Epithelial cell of esophagus (primary cell): Measurements from ENCODE around the gene FGFR2.

Source experiments
- DNase-seq: peaks from one replicate; pipeline ENCODE4 v3.0.0; 2010; ENCODE audit warnings: low read depth
- H3K4me3 ChIP-seq: 2 replicates; pipeline ENCODE4 v1.5.1; 2011; ENCODE audit warnings: mild to moderate bottlenecking, low read length, control low read depth
- CTCF ChIP-seq: IDR thresholded peaks from 2 replicates; pipeline ENCODE4 v1.5.1; 2011; ENCODE audit warnings: low read depth, mild to moderate bottlenecking, low read length, control low read depth, inconsistent platforms; ENCODE audit not compliant: insufficient read depth; ENCODE audit errors: missing control alignments

Gene FGFR2

GRCh38 chr10:121578298-121578697 lies 19.9 kb downstream of the FGFR2 start:
- DNase-seq, result no peak
- H3K4me3 ChIP-seq, result no peak overlapping the region
- TF ChIP-seq CTCF, result no peak

- TF ChIP-seq CTCF, result no peak
- DNase-seq, result peak; percentile 60
- no peak overlapping the region for H3K4me3 ChIP-seq
Measured at GRCh38 chr10:121577568-121577967, 20.7 kb downstream of the FGFR2 start.

- DNase-seq, result no peak
- no peak for TF ChIP-seq CTCF
- H3K4me3 ChIP-seq, result no peak overlapping the region
Measured at GRCh38 chr10:121576139-121576538, 22.1 kb downstream of the FGFR2 start.

GRCh38 chr10:121574519-121575166 lies 23.6 kb downstream of the FGFR2 start:
- peak; percentile 73 for DNase-seq
- TF ChIP-seq CTCF, result no peak
- no peak overlapping the region for H3K4me3 ChIP-seq

GRCh38 chr10:121573538-121573941 lies 24.7 kb downstream of the FGFR2 start:
- H3K4me3 ChIP-seq, result no peak overlapping the region
- DNase-seq, result no peak
- no peak for TF ChIP-seq CTCF

GRCh38 chr10:121572859-121573537 lies 25.2 kb downstream of the FGFR2 start:
- H3K4me3 ChIP-seq, result no peak overlapping the region
- no peak for TF ChIP-seq CTCF
- DNase-seq, result no peak

GRCh38 chr10:121570315-121570714 lies 27.9 kb downstream of the FGFR2 start:
- no peak for DNase-seq
- no peak overlapping the region for H3K4me3 ChIP-seq
- no peak for TF ChIP-seq CTCF
